ENCODE data around the gene MEA1.

The MEA1 gene

DNA sequence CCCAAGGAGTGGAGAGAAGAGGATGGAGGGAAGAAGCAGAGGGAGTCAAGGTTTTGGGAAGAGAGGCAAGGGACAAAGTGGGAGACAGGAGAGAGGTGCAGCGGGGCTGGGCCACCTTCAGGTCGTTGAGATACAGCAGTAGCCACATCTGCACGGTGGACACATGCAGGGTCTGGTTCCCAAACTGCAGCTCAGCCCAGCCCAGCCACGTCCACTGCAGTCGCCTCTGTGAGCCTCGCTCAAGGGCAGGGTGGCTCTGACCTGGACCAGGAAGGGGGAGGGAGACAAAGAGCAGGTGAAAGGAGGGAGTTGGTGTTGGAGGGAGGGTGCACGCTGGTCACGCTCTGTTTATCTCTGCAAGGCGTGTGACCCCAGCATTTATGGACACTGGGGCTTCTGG is 25.0 kb upstream of the MEA1 start:
- no peak for DNase-seq
- no peak for ATAC-seq

DNA sequence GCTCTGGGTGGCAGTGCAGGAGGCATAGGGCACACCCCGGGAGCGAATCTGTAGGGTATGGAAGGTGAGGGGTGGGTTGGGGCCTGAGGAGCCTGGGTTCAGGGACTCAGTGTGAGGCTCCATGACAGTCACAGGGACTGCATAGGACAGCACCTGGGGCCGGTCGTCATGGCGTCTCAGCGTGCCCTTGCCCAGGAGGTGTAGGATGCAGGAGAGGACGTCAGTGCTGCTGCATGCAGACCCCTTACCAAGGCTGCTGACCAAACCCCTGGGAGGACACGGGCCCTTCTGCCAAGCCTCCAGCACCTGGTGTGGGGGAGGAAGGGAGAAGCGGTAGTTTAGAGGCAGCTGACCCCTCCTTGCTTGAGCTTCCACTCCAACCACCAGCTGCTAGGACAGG is 24.0 kb upstream of the MEA1 start:
- ATAC-seq (peak; percentile 12), DNase-seq (no peak)

DNA sequence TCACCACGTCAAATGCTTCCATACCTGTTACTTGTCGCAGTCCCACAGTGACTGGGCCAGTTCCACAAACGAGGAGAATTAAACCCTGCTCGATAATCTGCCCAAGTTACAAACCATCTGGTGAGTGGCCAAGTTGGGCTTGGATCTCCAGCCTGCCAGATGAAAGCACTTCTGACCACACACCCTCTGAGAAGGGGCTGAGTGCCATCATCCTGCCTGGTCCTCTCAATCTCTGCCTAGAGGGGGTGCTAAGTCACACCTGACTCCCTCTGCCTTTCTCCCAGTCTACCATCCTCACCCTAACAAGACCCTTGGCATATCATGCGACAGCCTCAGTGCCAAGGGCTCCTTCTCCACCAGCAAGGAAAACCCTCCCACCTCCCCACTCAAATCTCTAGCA is 23.5 kb upstream of the MEA1 start:
- DNase-seq (no peak), ATAC-seq (no peak)

DNA sequence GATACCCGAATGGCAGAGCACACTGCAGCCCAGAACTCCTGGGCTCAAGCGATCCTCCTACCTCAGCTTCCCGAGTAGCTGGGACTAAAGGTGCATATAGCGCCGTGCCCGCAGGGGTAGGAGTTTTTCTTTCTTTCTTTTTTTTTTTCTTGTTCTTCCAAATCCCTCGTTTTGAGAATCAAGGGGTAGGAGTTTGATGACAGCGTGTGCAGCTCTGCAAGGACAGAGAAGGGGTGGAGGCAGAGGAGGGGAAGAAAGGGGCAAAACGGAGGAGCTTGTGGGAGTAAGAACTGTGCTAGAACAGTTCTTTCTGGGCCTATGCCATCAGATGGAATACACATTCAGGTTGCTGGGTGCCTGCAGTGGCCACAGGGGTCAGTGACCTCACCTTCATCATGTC is 23.0 kb upstream of the MEA1 start:
- DNase-seq (no peak), ATAC-seq (no peak)

DNA sequence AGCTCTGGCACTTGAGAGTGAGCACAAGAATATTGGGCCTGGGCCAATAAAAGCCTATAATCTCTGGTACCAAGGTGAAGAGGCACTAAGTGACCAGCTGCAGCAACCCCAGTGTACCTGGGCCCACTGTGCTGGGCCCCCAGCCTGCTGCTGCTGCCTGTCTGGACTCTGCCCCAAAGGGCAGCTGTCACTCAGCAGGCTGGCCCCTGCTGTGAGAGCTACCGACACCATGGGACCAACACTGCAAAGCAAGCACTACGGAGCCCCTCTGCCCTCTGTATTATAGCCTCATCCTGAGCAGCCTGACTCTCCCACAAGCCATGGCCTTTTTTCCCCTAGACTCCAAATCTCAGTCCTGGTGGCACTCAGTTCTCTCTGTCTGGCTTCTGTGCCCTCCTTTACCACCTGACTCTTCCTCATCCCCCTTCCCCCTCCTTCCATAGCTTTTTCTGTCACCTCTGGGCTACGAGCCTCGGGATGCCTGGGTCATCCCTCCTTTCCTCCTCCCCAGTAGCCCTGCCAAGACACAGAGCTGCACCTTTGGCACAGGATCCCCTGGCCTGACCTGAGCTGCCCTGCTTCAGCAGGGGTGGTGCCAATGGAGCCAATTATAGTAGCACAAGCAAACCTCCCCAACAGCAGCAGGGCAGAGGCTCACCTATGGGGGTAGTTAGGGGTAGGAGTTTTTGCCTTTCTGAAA is 21.9 kb upstream of the MEA1 start:
- no peak for ATAC-seq
- DNase-seq: no peak

DNA sequence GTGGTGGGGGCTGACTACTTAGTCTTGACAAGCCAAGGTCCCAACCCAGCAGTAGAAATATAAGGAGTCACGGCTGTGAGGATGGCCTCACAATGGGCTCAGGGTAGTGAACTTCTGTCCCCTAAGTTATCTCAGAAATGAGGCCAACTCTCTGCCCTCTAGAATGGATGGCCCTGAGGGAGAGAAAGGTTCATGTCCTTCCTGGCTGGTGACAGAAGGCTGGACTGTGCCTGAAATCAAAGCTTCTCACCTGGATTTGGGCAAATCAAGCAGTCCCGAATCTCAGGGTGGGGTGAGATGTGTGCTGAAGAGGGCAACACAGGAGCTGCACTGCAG is 20.4 kb upstream of the MEA1 start:
- ATAC-seq (no peak), DNase-seq (no peak)

DNA sequence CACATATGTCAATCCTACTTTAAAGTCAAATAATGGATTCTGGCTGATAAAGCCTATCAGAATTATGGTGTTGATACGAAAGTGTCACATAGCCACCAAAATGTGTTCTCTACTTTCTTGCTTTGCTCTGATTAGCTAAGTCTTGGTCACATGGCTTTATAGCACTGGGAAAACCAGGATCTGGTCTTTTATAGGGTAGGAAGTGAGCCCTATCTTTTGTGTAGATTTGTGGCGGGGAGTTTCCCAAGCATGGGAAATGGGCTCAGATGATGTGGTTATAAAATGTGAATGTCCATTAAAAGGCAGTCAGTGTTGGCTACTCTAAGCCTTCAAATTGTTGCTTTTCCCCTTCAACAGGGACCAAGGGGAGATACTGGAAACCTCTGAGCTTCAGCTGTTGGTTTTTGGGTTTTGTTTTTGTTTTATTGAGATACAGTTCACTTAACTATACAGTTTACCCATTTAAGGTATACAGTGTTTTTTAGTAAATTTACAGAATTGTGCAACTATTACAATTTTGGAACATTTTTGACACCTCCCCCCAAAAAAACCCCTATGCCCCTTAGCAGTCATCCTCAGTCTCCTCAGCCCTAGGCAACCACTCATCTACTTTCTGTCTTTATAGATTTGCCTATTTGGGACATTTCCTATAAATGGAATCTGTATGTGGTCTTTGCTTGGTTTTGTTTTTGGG is 19.9 kb upstream of the MEA1 start:
- DNase-seq (no peak), ATAC-seq (no peak)

DNA sequence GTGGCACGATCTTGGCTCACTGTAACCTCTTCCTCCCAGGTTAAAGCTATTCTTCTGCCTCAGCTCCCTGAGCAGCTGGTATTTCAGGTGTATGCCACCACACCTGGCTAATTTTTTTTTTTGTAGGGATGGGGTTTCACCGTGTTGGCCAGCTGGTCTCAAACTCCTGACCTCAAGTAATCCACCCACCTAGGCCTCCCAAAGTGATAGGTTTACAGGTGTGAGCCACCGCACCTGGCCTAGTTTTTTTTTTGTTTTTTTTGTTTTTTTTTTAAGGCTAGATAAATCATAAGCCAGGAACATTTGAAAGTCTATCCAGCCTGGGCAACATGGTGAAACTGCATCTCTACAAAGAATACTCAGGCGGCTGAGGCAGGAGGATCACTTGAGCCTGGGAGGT is 18.6 kb upstream of the MEA1 start:
- DNase-seq: no peak
- no peak for ATAC-seq

DNA sequence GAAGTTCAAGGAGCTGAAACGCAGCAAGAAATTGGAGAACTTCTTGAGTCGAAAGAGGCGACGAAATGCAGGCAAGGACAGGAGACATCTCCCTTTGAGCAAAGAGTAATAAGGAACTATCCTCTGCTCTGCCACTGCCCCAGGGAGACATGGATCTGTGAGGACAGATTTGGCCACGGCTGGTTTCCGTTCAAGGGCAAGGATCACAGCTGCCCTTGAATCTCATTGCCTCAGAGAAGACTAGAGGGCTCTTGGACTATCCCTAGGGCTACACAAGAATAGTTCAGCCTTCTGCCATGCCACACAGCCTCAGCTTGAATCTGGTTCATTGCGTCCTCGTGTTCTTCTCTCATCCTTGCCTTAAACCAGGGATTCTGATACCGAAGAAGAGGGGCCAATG is 15.4 kb upstream of the MEA1 start:
- no peak for ATAC-seq
- no peak for DNase-seq

DNA sequence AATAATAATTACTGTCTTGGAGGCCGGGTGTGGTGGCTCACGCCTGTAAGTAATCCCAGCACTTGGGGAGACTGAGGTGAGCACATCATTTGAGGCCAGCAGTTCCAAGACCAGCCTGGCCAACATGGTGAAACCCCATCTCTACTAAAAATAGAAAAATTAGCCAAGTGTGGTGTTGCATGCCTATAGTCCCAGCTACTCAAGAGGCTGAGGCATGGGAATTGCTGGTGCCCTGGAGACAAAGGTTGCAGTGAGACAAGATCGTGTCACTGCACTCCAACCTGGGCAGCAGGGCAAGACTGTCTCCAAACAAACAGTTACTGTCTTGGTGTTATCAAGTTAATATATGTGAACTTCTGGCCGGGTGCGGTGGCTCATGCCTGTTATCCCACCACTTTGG is 12.6 kb upstream of the MEA1 start:
- DNase-seq: no peak
- no peak for ATAC-seq

DNA sequence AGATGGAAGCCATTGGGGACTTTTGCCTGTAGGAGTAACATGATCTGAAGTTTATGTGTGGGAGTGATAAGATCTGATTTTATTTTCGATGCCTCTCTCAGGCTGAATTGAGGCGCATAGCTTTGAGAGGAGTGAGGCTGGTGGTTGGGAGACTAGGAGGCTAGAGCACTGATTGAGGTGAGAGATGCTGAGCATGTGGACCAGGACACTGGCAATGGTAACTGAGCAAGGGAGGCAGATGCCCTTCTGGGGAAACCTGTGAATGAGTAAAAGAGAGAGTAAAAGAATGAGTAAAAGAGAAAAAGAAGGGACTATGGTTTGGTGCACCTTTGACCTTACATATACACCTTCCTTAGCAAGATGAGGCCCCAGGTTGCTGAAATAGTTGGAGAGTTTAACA is 10.7 kb upstream of the MEA1 start:
- ATAC-seq: no peak
- no peak for DNase-seq

DNA sequence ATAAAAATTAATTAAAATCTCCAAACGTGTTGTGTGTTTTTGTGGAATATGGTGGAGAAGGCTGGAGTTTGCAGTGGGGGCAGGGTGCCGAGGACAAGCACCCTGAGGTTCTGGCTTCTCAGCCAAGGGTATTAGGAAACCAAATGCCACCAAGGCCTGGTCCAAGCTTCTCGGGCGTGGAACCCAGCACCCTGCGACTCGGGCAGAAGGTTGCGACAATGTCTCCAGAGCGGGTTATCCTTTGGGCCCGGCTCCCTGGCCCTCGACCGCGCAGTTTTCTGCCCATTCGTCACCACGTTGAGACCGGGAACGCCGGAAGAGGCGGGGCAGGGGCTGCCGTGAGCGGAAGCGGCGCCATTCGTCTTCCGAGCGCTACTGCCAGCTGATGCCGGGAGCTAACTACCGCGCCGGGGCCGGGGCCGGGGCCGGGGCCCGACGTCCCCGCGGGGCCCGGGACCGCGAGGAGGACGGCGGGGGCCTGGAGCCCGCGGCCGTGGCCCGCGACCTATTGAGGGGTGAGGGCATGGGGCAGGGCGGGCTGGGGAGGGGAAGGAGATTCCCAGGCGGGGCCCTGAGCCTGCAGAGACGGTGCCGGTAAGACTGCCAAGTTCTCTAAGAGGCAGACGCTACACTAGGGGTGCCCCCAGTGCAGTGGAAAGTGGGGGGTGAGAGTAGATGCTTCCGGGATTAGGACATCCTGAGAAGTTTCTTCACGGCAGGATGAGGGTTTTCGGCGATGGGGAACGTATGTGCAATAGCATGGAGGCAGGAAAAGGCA is 7.7 kb upstream of the MEA1 start, which contains the start of gene RRP36:
RRP36 (plus strand) TSS at position 354 of the 778 bp plus-strand sequence; CDS start at position 386, 32 bp downstream.
- DNase-seq: peak; percentile 84
- ATAC-seq: peak; percentile 87

DNA sequence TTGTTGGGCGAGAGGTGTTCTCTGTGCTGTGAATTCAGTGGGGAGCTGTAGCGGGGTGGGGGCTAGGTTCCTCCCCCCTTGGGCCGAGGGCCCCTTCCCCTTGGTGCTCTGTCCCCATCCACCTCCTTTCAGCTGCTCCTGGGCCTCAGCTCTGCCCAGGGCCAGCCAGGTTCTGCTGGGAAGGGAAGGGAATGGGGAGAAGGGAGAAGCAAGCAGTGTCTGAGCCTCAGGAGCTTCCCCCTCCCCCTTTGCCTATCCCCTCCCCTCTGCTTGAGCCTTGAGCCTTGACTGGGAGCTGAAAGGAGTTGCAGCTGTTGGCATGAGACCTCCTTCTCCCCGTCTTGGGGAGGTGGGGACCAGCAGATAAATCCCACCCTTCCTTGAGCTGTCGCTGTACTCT is 7.1 kb upstream of the MEA1 start:
- DNase-seq: no peak

DNA sequence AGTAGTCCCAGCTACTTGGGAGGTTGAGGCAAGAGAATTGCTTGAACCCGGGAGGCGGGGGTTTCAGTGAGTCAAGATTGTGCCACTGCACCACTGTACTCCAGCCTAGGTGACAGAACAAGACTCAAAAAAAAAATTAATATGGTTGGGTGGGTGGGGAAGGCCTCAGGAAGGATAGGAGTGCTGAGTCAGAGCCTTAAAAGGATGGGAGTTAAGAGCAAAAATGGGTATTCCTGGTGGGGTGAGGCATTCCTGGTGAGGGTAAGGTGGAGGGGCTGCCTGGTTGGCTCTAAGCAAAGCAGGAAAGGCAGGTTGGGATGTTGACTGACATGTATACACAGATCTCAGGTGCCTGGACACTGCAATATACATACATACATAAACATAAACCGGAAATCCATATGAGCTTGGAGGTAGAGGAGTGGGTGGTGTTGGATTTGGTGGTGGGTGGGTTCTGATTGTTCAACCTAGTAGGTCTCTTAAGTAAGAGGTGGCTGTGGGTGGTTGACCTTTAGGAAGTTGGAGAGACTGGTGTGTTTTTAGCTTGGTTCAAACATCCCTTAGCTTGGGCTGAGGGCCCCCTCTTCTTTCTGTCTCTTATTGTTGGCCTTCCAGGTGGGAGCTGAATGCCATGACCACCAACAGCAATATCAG is 6.4 kb upstream of the MEA1 start:
- ATAC-seq (no peak), DNase-seq (no peak)

More for the DNA sequence above, 7.1 kb upstream of the MEA1 start:
- ATAC-seq: no peak

DNA sequence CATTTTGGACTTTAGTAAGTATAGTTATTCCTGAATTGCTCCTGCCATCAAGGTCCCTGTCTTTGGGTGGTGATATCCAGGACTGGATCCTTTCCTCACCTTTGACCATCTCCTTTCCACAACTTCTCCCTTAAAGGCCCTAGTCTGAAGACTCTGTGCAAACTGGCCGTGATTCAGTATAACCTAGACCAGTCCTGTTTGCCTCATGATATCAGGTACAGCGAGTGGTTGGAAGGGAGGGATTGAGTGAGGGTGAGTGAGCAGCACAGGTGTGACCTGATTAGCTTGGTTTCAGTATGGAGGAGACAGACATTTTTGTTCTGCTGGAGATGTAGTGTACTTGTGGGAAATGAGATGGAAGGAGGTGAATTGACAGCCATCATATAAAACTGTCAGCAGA is 5.4 kb upstream of the MEA1 start:
- DNase-seq (no peak), ATAC-seq (no peak)

DNA sequence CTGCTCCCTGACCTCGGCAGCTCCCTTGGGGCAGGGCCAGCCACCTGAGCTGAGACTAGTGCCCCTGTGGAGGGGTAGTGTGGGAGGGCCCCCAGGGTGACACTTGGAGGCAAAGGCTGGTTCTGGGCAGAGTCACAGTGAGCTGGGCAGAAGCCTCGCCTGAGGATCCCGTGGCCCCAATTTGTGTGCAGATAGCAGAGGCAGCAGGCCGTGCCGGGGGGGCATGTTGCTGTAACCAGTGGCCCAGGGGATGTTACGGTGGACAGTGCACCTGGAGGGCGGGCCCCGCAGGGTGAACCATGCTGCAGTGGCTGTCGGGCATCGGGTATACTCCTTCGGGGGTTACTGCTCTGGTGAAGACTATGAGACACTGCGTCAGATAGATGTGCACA is 3.2 kb upstream of the MEA1 start:
- DNase-seq: no peak
- ATAC-seq: no peak

DNA sequence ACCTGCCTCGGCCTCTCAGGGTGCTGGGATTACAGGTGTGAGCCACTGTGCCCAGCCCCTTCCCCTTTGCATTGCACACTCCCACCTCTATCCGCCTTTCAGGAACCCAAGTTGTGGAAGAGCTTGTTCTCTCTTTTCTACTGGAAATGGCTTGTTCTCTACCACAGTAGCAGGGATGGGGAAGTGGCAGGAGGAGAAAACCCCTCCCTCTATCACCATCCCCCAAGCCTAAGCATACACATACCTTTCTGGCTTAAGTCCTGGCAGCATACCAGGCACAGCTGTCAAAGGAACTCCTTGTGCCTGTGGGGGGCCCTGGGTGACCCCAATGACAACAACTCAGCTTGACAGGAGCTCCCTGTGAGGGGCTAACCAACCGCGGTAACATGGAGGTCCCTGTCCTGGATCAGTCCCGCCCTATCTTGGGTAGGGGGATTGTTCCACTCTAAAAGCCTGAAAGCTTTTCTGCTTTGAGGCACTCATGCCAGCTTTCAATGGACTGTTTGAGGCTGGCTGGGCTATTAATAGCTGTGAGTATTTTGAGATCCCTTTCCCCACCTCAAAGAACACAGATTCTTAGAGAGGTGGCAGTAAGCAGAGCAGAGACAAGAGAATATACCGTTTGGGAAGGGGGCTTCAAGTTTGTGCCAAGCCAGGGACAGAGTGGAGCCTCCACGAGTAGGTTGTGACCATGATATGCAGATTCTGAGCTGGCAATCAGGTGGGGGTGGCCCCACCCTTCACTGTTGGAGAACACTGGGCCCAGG is 2.6 kb upstream of the MEA1 start:
- no peak for ATAC-seq
- no peak for DNase-seq

DNA sequence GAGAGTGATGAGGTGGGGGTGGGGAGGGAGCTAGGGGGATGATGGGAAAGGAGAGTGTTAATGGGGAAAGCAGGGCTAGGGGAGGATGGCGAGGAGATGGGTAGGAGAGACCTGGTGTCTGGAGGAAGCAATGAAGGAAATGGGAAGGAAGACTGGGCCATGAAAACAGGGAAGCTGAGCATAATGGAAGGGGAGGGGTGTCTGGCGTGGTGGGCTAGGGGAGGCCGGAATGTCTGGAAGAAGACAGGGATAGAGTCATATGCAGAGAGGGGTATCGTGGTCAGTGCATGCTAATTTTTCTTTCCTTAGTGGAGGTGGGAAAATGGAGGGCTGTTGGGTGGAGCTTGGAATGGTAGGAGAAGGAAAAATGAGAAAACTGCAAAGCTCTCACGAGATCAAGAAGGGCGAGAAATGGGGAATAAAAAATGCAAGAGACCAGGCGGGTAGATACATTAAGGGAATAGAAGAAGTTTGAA is 726 bp upstream of the MEA1 start:
- DNase-seq: no peak

DNA sequence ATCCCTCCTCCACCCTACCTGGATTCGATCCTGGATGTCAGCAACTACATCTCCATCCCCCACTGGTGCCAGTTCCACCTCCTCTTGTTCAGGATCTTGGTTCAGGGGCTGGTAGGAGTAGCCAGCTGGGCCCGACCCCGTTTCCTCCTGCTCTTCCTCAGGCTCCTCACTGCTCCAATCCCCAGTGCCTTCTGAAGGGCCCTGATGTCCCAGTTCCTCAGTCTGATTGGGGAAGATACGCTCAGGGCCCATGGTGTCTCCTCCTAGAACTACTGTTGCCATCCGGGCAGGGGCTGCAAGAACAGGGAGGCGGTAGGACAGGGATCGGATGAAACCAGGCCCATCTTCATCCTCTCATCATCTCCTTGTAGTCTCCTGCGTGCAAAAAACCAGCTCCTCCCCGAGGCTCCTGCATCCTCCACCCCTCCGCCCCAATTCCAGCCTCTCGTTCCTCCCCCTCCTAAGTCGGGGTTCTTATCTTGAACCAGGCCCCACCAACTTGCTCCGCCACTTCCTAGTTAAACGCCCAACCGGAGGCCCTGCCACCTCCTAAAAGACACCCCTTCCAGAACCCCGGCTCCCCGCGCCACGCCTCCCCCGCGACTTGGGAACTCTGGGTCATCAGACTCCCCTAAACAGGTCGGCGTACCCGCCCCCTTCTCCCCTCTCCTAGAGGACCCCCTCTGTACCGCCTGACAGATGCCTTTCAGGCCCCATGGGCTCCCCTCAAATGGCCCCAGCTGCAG is 476 bp downstream of the MEA1 start:
- DNase-seq (no peak), ATAC-seq (peak; percentile 23)

More for the DNA sequence above, 726 bp upstream of the MEA1 start:
- no peak for ATAC-seq

DNA sequence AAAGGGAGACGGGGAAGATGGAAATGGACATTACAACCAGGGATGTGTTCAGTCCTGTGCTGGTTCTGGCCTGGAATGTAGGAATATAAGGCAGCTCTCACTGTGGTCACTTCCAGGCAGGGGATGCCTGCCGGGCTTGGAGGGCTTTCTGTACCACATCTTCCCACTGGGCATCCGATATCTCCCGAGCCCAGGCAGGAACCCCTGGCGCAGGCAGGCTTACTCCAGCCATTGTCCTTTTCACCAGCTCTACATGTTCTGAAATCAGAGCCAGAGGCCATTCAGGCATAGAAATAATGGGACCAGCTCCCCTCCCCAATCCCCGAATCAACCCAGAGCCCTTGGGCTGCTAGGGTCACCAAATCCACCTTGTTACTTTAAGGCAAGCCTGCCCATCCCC is 1.4 kb downstream of the MEA1 start:
- ATAC-seq (no peak), DNase-seq (no peak)

DNA sequence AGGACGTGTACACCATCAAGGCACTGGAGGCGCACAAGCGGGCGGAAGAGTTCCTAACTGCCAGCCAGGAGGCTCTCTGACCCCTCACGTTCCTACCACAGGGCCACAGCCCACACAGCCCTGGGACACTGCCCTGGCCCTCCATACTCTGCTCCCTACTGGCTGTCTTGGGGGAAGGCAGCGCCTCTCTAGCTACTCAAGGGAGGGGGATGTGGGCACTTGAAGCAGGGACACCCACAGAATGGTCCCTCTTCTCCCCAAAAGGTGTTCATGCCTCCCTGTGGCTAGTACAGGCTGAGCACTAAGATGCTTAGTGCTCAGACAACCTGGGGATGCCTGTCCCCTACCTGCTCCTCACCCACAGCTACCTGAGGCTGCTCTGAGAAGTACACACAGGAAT is 2.5 kb downstream of the MEA1 start:
- ATAC-seq: no peak
- no peak for DNase-seq

All from stimulated activated naive CD8-positive, alpha-beta T cell treated with anti-CD3 and anti-CD28 coated beads, Interleukin-15, Interleukin-2, amounts not matched to agents 100 U/mL and 50 U/mL, for 24 hours (primary cell).